ENCODE data around the gene WEE1. TPM values are rescaled to one million over a fixed set of nuclear protein-coding genes. Genes with fewer than 3 reads are reported as not detected.
A peak's percentile ranks its signal among the peaks of the same experiment; 100 is the strongest.

WEE1 gene
- total RNA-seq, 6 experiments from 2014 or later, result 28.3 to 45.6 (median 39.4) TPM

DNA sequence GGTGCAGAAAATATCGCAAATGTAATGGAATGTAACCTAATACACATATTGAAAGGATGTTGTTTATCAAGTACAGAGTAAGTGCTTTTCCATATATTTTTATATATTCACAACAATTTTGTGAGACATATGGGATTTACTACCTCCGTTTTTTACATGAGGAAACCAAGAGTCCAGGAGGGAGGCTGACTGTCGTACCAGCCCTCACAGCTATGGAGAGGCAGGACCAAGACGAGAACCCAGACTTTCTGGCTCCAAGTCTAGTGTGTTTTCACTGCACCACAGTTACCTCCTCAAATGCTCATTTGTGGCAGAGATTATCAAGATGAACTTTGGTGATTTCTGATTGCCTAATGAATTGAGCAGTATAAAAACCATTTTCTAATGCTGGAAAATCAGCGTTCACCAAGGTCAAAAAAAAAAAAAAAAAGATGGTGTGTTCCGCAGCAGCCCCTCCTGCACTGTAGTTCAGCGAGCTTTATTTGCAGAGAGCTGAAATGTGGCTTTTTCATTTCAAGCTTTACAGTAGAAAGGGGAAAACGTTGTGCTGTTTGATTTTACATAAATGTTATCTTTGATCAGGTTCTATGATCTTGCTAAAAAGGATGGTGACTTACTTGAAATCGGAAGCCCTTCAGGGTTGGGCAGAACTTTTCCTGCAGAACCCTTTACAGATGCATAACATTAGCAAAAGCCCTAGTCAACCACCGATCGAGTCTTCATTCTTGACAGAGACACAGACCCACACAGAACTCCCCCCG lies 44.7 kb upstream of the WEE1 start:
- DNase-seq, result no peak
- no peaks in the 10 kb centered on the region for H3K9me3 Mint-ChIP-seq
- no peaks in the 10 kb centered on the region; the same call in 1 of the 2 replicates for H3K27me3 Mint-ChIP-seq (ENCODE audit: insufficient read depth)
- H3K4me1 Mint-ChIP-seq (ENCODE audit: low read depth), result peaks cover 48% of the 10 kb centered on the region
- H3K27ac Mint-ChIP-seq, result no peak overlapping the region
- no peak overlapping the region for H3K4me3 Mint-ChIP-seq
- peaks cover 6% of the 10 kb centered on the region; the same call in 1 of the 2 replicates for H3K36me3 Mint-ChIP-seq (ENCODE audit: low read depth)
- TF ChIP-seq CTCF (IDR thresholded peaks at IDR 0.05), result no peak

GRCh38 chr11:9529334-9529650 lies 44.2 kb upstream of the WEE1 start:
- DNase-seq, result no peak
- no peaks in the 10 kb centered on the region; the same call in 1 of the 2 replicates for H3K27me3 Mint-ChIP-seq (ENCODE audit: insufficient read depth)
- peaks cover 6% of the 10 kb centered on the region; the same call in 1 of the 2 replicates for H3K36me3 Mint-ChIP-seq (ENCODE audit: low read depth)
- peaks cover 49% of the 10 kb centered on the region for H3K4me1 Mint-ChIP-seq (ENCODE audit: low read depth)
- no peak overlapping the region for H3K4me3 Mint-ChIP-seq
- no peak for TF ChIP-seq CTCF (IDR thresholded peaks at IDR 0.05)
- H3K9me3 Mint-ChIP-seq, result no peaks in the 10 kb centered on the region
- no peak overlapping the region for H3K27ac Mint-ChIP-seq

DNA sequence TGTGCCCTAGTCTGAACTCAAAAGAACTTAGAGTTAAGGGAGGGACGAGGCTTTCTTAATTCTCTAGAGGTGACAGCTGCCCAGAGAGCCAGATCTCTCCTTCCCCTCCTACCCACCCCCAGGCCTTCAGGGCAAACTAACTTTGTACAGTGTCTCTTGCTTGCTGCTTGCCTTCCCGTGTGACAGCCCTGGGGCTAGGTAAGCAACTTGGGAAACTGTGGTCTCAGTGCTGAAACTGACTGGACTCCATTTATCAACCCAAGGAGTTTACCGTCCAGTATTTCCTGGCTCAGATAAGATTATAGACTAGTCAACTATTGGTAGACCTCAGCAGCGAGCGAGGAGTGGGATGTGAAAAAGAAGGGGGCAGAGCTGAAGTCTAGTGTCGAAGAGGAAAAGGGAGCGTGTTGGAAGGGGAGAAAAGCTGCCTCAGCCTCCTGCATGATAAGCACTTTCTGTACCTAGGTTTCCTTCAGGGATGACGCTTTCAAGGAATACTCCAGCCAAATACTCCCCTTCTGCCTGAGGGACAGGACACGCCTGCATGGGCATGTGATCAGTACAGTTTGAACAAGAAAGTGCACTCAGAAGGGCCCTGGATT lies 43.3 kb upstream of the WEE1 start:
- Mint-ChIP-seq H3K27ac (no peak overlapping the region), H3K36me3 (ENCODE audit: low read depth) (peaks cover 6% of the 10 kb centered on the region; the same call in 1 of the 2 replicates), H3K4me3 (no peak overlapping the region), H3K27me3 (ENCODE audit: insufficient read depth) (no peaks in the 10 kb centered on the region; the same call in 1 of the 2 replicates), H3K9me3 (no peaks in the 10 kb centered on the region), H3K4me1 (ENCODE audit: low read depth) (peaks cover 49% of the 10 kb centered on the region)
- DNase-seq, result no peak
- TF ChIP-seq CTCF (IDR thresholded peaks at IDR 0.05), result no peak

GRCh38 chr11:9530901-9531625 lies 42.4 kb upstream of the WEE1 start:
- no peak overlapping the region for H3K27ac Mint-ChIP-seq
- H3K4me1 Mint-ChIP-seq (ENCODE audit: low read depth), result peaks cover 51% of the 10 kb centered on the region
- no peak for DNase-seq
- no peaks in the 10 kb centered on the region; the same call in 1 of the 2 replicates for H3K36me3 Mint-ChIP-seq (ENCODE audit: low read depth)
- no peak overlapping the region for H3K4me3 Mint-ChIP-seq
- no peaks in the 10 kb centered on the region for H3K9me3 Mint-ChIP-seq
- TF ChIP-seq CTCF (IDR thresholded peaks at IDR 0.05), result 0 out of 2 replicates have a peak, but pooled peaks have one; percentile 15
- H3K27me3 Mint-ChIP-seq (ENCODE audit: insufficient read depth), result no peaks in the 10 kb centered on the region; the same call in 1 of the 2 replicates

DNA sequence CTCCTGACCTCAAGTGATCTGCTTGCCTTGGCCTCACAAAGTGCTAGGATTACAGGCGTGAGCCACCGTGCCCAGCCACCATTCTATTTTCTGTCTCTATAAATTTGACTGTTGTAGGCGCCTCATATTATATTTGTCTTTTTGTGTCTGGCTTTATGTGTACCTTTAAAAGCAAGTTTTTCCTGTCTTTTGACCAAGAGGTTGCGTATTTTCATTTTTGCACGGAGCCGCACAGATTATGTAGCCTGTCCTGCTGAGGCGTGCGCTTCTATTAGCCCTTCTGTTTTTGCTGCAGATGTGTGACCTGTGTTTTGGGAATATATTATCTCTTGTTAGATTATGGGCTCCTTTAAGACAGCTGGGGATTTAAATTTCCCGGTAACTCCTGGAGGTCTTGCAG lies 40.4 kb upstream of the WEE1 start:
- Mint-ChIP-seq H3K4me1 (ENCODE audit: low read depth) (peaks cover 38% of the 10 kb centered on the region), H3K9me3 (no peaks in the 10 kb centered on the region), H3K36me3 (ENCODE audit: low read depth) (no peaks in the 10 kb centered on the region; the same call in 1 of the 2 replicates), H3K27ac (no peak overlapping the region), H3K27me3 (ENCODE audit: insufficient read depth) (no peaks in the 10 kb centered on the region; the same call in 1 of the 2 replicates), H3K4me3 (no peak overlapping the region)
- no peak for TF ChIP-seq CTCF (IDR thresholded peaks at IDR 0.05)
- no peak for DNase-seq

All from HFFc6 (cell line).